MM.1S (cell line): ENCODE measurements around the gene FAM200C.

Source experiments
- DNase-seq: peaks from one replicate; pipeline ENCODE4 v3.0.0-alpha.2; 2015
- H2AFZ ChIP-seq: fragments of 300-600 bp; sonication (generic); 2 replicates; pipeline ENCODE4 v1.6.0; 2016; ENCODE audit warnings: antibody characterized with exemption, low read length
- H3F3A ChIP-seq: fragments of 300-600 bp; sonication (generic); 2 replicates; pipeline ENCODE4 v1.6.1; 2016; ENCODE audit warnings: mild to moderate bottlenecking, antibody characterized with exemption, low read length, moderate library complexity, mixed read lengths; ENCODE audit not compliant: insufficient read depth
- H3K27ac ChIP-seq: fragments of 300-600 bp; sonication (generic); 2 replicates; pipeline ENCODE4 v1.5.1; 2016; ENCODE audit warnings: mild to moderate bottlenecking, low read length
- H3K27me3 ChIP-seq: fragments of 300-600 bp; sonication (generic); replicated peaks from 2 replicates; pipeline ENCODE4 v1.6.0; 2016; ENCODE audit warnings: low read length; ENCODE audit not compliant: insufficient read depth
- H3K36me3 ChIP-seq: fragments of 300-600 bp; sonication (generic); replicated peaks from 2 replicates; pipeline ENCODE4 v1.6.1; 2016; ENCODE audit warnings: mild to moderate bottlenecking, low read length, mixed read lengths; ENCODE audit not compliant: insufficient read depth
- H3K4me1 ChIP-seq: fragments of 300-600 bp; sonication (generic); 2 replicates; pipeline ENCODE4 v1.6.1; 2016; ENCODE audit warnings: low read length, mixed read lengths
- H3K4me2 ChIP-seq: fragments of 300-600 bp; sonication (generic); 2 replicates; pipeline ENCODE4 v1.6.0; 2016; ENCODE audit warnings: low read depth, low read length
- H3K4me3 ChIP-seq: fragments of 300-600 bp; sonication (generic); 2 replicates; pipeline ENCODE4 v1.5.1; 2016; ENCODE audit warnings: low read length, mixed read lengths
- H3K79me2 ChIP-seq: fragments of 300-600 bp; sonication (generic); 2 replicates; pipeline ENCODE4 v1.6.1; 2016; ENCODE audit warnings: mixed run types, low read length, mixed read lengths
- H3K9ac ChIP-seq: fragments of 300-600 bp; sonication (generic); 2 replicates; pipeline ENCODE4 v1.6.1; 2016; ENCODE audit warnings: low read length, mixed read lengths
- H3K9me2 ChIP-seq: fragments of 300-600 bp; sonication (generic); replicated peaks from 2 replicates; pipeline ENCODE4 v1.6.1; 2016; ENCODE audit warnings: mild to moderate bottlenecking, low read length, mixed read lengths; ENCODE audit not compliant: insufficient read depth
- H3K9me3 ChIP-seq: fragments of 300-600 bp; sonication (generic); replicated peaks from 2 replicates; pipeline ENCODE4 v1.6.1; 2016; ENCODE audit warnings: mild to moderate bottlenecking, low read length, mixed read lengths; ENCODE audit not compliant: insufficient read depth
- H4K20me1 ChIP-seq: fragments of 300-600 bp; sonication (generic); 2 replicates; pipeline ENCODE4 v1.6.1; 2016; ENCODE audit warnings: mild to moderate bottlenecking, low read length, moderate library complexity, mixed read lengths; ENCODE audit not compliant: insufficient read depth
- EZH2 ChIP-seq: fragments of 300-600 bp; sonication (generic); optimal IDR thresholded peaks from 2 replicates; pipeline ENCODE3; 2017; ENCODE audit warnings: low read depth, mild to moderate bottlenecking, antibody characterized with exemption, low read length, mixed read lengths
- EZH2phosphoT487 ChIP-seq: fragments of 300-600 bp; sonication (generic); IDR thresholded peaks from 2 replicates; pipeline ENCODE4 v1.6.1; 2018; ENCODE audit warnings: antibody characterized with exemption, low read length
- TF ChIP-seq, protein P1 (sequence below): fragments of 300-600 bp; sonication (generic); IDR thresholded peaks from 2 replicates; pipeline ENCODE4 v1.5.1; 2016; ENCODE audit warnings: antibody characterized with exemption, low read length, mixed read lengths

FAM200C gene

DNA sequence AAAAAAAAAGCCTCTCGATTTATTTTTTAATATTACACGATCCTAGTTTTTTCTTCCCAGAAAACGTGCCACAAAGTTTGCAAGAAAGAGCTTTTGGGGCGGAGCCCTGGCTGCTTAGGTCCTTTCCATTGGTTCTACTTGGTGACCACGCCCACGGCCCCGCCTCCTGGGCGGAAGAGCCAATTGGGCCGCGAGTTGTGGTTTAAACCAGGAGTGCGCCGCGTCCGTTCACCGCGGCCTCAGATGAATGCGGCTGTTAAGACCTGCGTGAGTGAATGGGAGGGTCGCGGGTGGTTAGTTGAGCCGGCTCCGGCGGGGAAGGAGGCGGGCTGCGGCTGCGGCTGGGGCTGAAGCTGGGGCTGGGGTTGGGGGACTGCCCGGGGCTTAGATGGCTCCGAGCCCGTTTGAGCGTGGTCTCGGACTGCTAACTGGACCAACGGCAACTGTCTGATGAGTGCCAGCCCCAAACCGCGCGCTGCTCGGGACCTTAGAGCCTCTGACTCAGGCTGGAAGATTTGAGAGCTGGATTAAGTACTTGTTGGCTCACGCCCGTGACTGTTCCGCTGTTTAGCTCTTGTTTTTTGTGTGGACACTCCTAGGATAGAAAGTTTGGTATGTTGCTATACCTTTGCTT, 21.9 kb upstream of the FAM200C start, which contains the start of gene PTTG1:
PTTG1 (plus strand) TSS at position 231 of the 634 bp plus-strand sequence. CDS start 458 bp downstream, outside the sequence.
- Histone ChIP-seq H3K4me1 (peaks cover 31% of the 10 kb centered on the region), H2AFZ (peak within 1 kb of the TSS; percentile 75), H3K9ac (peak within 1 kb of the TSS; percentile 63)

DNA sequence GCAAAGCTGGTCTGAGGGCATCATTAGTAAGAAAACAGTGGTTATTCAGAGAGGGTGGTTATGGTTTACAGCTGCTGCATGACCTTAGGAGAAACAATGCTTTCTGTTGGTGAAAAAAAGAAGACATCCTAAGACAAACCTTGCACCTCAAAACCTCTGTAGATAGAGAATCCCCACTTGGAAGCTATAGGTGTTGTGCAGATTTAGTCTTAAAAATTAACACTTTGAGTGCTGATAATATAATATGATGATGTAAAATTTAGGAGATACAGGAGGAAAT, 20.4 kb upstream of the FAM200C start:
- DNase-seq = peak; percentile 38
- TF ChIP-seq, protein P1, sequence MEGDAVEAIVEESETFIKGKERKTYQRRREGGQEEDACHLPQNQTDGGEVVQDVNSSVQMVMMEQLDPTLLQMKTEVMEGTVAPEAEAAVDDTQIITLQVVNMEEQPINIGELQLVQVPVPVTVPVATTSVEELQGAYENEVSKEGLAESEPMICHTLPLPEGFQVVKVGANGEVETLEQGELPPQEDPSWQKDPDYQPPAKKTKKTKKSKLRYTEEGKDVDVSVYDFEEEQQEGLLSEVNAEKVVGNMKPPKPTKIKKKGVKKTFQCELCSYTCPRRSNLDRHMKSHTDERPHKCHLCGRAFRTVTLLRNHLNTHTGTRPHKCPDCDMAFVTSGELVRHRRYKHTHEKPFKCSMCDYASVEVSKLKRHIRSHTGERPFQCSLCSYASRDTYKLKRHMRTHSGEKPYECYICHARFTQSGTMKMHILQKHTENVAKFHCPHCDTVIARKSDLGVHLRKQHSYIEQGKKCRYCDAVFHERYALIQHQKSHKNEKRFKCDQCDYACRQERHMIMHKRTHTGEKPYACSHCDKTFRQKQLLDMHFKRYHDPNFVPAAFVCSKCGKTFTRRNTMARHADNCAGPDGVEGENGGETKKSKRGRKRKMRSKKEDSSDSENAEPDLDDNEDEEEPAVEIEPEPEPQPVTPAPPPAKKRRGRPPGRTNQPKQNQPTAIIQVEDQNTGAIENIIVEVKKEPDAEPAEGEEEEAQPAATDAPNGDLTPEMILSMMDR = no peak
- TF ChIP-seq EZH2phosphoT487 = no peak
- no peak for TF ChIP-seq EZH2
- peak overlapping the region; percentile 73 for H3K4me2 ChIP-seq
- H3K9ac ChIP-seq = peak overlapping the region; percentile 81; the same call in 1 of the 2 replicates
- no peaks in the 10 kb centered on the region for H3K27me3 ChIP-seq
- H3K9me3 ChIP-seq = no peaks in the 10 kb centered on the region
- peak overlapping the region; percentile 45 for H2AFZ ChIP-seq
- peaks cover 31% of the 10 kb centered on the region for H3K4me1 ChIP-seq
- peak overlapping the region; percentile 98 for H3K4me3 ChIP-seq
- peaks cover 69% of the 10 kb centered on the region for H3K79me2 ChIP-seq
- no peaks in the 10 kb centered on the region for H4K20me1 ChIP-seq
- H3K36me3 ChIP-seq = peaks cover 4% of the 10 kb centered on the region; the same call in 1 of the 2 replicates
- no peaks in the 10 kb centered on the region for H3K9me2 ChIP-seq
- H3K27ac ChIP-seq = peak overlapping the region; percentile 91; the same call in 1 of the 2 replicates
- H3F3A ChIP-seq = peaks cover 28% of the 10 kb centered on the region

More for the DNA sequence above, 21.9 kb upstream of the FAM200C start, which contains the start of gene PTTG1:
- H3K9me3 ChIP-seq = no peaks in the 10 kb centered on the region
- H3K27me3 ChIP-seq = no peaks in the 10 kb centered on the region
- H3F3A ChIP-seq = peaks cover 28% of the 10 kb centered on the region
- no peaks in the 10 kb centered on the region for H3K9me2 ChIP-seq
- peaks cover 4% of the 10 kb centered on the region; the same call in 1 of the 2 replicates for H3K36me3 ChIP-seq
- H4K20me1 ChIP-seq = no peaks in the 10 kb centered on the region
- H3K4me3 ChIP-seq = peak within 1 kb of the TSS; percentile 81
- H3K79me2 ChIP-seq = peaks cover 57% of the 10 kb centered on the region
- peak within 1 kb of the TSS; percentile 24; the same call in 1 of the 2 replicates for H3K27ac ChIP-seq
- DNase-seq = peak; percentile 97
- peak within 1 kb of the TSS; percentile 73 for H3K4me2 ChIP-seq
- TF ChIP-seq EZH2 (no peak), EZH2phosphoT487 (no peak)
- TF ChIP-seq, protein P1 = no peak

DNA sequence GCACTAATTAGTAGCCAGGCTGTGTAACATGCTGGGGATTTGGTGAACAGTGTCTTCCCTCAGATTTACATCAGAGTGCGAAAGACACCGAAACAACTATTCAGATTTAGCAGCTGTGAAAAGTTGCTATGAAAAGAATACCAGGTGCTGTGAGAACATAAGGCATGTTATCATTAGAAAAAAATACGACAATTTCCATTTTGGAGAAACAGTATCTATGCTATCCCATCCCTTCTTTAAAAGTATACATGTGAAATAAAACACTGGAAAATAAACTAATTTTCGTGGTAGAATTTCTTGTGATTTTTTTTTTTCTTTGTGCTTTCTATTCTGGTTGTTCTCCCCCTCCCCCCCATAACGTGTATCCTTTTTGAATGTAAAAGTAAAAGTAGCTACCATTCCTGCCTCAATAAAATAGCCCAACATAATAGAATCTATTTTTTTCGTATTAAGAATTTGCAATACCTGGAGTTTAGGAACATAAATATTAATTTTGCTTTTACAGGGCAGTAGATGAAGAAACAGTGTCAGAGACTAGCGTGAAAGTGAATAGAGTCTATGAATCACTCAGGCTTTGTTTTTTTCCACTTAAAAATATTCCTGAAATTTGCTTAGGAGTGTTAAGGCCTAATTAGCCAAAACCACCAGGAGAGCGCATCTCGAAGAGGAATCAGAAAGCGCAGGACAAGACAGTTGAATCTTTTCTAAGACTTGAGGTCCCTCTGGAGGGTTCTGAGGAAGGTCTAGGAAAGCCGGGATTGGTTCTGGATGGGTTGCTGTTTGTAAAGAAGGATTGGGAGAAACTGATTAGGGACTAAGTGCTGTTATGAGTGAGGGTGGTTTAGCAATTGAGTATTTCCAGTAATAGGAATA, 19.8 kb upstream of the FAM200C start:
- Histone ChIP-seq H2AFZ (peak overlapping the region; percentile 45), H3K9me2 (no peaks in the 10 kb centered on the region), H3K27ac (peak overlapping the region; percentile 91), H3K27me3 (no peaks in the 10 kb centered on the region), H3K4me3 (peak overlapping the region; percentile 98), H3K36me3 (peaks cover 4% of the 10 kb centered on the region), H3K4me2 (peak overlapping the region; percentile 73), H3K9me3 (no peaks in the 10 kb centered on the region), H3F3A (peaks cover 28% of the 10 kb centered on the region), H3K4me1 (peaks cover 31% of the 10 kb centered on the region), H4K20me1 (no peaks in the 10 kb centered on the region), H3K9ac (peak overlapping the region; percentile 81), H3K79me2 (peaks cover 68% of the 10 kb centered on the region)
- DNase-seq = no peak
- no peak for TF ChIP-seq EZH2
- TF ChIP-seq, protein P1 = no peak
- TF ChIP-seq EZH2phosphoT487 = no peak
